HPDE6-E6E7 (cell line): ENCODE results near the gene OR1E2.
"Not testable (repeated sequence)": the region's sequence is repeated elsewhere in the genome, so short reads cannot be mapped to it uniquely, and the experiment has no call there.

Experiments
- DNase-seq: peaks from one replicate; pipeline ENCODE4 v3.0.0; 2011; ENCODE audit warnings: missing footprints; ENCODE audit errors: extremely low spot score

The OR1E2 gene

DNA sequence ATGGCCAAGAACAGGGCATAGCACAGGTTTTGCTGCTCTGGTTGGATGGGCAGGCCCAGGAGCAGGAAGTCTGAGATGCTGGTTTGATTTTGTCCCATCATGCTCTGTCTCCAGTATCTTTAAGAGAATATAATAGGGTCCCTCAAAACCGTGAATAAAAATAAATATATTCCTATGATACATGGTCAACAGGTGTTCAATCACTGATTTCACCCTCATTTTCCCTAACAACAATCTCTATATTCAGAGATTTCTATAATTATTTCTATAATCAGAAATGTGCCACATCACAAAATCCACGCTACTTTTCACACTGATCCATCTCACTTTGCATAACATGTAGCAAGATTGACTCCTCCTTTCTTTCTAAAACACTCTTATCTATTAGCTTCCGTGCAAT lies at the start of gene OR1E2:
TSS of gene OR1E2 (minus strand) at position 101 of the 400 bp plus-strand sequence. CDS start at position 101, 0 bp downstream.
- DNase-seq, result no peak

- no peak for DNase-seq
Measured at GRCh38 chr17:3482852-3483251, 49.2 kb upstream of the OR1E2 start.

DNA sequence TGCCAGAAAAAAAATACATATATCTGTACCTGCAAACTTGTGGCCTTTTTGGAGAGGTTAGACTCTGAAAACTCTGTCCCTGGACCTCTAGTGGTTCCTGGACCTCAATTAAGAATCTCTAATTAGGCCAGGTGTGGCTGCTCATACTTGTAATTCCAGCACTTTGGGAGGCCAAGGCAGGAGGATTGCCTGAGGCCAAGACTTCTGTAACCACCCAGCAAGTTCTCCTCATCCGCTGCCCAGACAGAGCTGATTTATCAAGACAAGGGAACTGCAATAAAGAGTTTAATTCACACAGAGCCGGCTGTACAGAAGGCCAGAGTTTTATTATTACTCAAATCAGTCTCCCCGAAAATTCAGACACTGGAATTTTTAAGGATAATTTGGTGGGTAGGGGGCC lies 46.3 kb upstream of the OR1E2 start:
- no peak for DNase-seq

DNA sequence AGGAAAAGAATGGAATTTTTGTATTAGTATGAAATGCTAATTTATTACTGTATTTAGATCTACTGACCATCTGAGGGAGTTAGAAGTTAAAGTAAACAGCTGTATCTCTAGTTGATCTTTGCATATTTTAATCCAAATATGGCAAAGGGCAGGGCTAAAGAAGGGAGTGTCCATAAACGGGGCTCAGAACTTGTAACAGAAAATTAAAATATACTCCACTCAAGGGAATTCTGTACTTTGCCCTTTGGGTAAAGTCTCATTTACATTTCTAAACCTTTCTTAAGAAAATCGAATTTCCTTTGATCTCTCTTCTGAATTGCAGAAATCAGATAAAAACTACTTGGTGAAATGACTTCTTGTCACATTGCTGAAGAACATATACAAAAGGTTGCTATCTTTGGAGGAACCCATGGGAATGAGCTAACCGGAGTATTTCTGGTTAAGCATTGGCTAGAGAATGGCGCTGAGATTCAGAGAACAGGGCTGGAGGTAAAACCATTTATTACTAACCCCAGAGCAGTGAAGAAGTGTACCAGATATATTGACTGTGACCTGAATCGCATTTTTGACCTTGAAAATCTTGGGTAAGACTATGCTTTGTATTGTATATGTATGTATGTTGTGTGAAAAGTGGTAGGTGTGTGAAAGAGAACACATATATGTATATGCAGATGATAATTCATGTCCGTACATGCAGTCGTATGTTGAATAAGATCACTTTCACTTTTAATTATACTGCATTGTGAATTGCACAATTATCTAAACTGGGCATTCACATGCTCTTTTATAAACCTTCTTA lies 42.4 kb upstream of the OR1E2 start, which contains the start of gene ASPA:
TSS of gene ASPA (plus strand) at position 186 of the 799 bp plus-strand sequence. CDS start at position 349, 163 bp downstream.
- no peak for DNase-seq

GRCh38 chr17:3475251-3475685 lies 41.6 kb upstream of the OR1E2 start:
- DNase-seq, result no peak

- no peak for DNase-seq
Measured at GRCh38 chr17:3474212-3474611, 40.6 kb upstream of the OR1E2 start.

GRCh38 chr17:3472137-3472536 lies 38.5 kb upstream of the OR1E2 start:
- DNase-seq, result no peak

GRCh38 chr17:3471599-3471998 lies 38.0 kb upstream of the OR1E2 start, which contains the start of gene SPATA22:
TSS of gene SPATA22 (minus strand) at chr17:3471819. CDS start at chr17:3469325, 2,494 bp downstream.
- DNase-seq, result no peak

DNA sequence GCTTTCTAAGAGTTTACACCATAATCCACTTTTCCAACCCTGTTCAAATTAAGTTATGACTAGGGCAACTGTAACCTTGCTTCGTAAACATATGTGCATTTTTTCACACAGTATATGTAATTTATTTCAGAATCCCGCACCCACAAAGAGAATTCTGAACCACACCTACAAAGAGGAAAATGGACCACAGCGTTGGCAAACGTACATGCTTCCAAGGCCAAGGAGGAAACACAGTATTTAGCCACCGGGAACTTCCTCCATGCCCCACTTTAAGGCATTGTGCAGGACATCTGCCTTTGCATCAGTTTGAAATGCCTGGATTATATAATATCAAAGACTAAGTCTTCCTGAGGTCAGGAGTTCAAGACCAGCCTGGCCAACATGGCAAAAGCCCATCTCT lies 35.9 kb upstream of the OR1E2 start:
- no peak for DNase-seq

- not testable (repeated sequence) for DNase-seq
Measured at GRCh38 chr17:3466355-3466754, 32.7 kb upstream of the OR1E2 start.

- no peak for DNase-seq
Measured at GRCh38 chr17:3448059-3448665, 14.5 kb upstream of the OR1E2 start.

- peak; percentile 4 for DNase-seq
Measured at GRCh38 chr17:3447625-3448024, 14.0 kb upstream of the OR1E2 start.

DNA sequence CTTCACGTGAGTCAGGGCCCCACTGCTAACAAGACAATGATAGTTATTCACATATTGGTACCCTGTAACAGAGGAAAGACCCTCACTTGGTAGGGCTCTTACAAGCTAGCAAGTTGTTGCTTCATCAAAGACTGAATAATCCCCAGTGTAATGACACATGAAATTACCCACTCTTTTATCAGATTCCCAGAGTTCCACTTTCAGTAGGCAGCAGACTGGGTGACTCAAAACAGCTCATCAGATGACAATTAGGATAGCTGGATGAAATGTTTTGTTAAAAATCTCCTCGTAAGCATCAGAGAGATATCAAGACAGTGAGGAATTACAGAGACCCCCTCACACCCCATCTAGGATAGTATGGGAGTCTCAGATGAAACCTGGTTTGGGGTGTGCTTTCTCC lies 6.8 kb upstream of the OR1E2 start:
- DNase-seq, result no peak

DNA sequence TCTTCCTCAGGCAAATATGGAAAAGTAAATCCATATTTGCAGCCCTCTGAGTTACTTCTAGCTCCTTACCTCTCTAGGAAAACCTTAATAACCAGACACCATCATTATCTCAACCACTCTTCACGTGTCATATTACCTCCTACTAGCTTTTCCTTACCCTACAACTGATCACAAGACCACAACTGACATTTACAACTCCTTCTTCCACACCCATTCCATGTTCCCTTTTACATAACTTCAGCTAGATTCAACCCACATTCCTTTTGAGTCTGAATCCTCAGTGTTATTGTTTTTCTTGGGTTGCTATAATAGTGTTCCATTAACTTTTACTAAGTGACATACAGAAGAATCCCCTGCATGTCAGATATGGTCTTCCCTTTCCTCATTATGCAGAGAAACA lies 4.7 kb upstream of the OR1E2 start:
- no peak for DNase-seq

DNA sequence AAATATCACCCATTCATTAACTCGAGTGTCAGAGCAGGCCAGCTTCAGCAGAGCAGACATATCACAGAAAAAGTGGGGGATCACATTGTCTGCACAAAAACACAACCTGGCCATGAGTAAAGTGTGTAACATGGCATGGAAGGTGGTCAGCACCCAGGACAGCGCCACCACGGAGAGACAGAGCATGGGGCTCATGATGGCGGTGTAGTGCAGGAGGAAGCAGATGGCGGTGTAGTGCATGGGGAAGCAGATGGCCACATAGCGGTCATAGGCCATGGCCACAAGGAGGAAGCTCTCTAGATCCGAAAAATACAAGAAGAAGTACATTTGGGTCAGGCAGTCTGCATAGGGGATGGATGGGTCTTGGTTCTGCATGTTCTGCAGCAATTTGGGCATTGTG lies 426 bp downstream of the OR1E2 start:
- not testable (repeated sequence) for DNase-seq

- no peak for DNase-seq
Measured at GRCh38 chr17:3418222-3418621, 15.4 kb downstream of the OR1E2 start.

GRCh38 chr17:3415610-3416009 lies 18.0 kb downstream of the OR1E2 start:
- no peak for DNase-seq

GRCh38 chr17:3412216-3412615 lies 21.4 kb downstream of the OR1E2 start:
- DNase-seq, result not testable (repeated sequence)

DNA sequence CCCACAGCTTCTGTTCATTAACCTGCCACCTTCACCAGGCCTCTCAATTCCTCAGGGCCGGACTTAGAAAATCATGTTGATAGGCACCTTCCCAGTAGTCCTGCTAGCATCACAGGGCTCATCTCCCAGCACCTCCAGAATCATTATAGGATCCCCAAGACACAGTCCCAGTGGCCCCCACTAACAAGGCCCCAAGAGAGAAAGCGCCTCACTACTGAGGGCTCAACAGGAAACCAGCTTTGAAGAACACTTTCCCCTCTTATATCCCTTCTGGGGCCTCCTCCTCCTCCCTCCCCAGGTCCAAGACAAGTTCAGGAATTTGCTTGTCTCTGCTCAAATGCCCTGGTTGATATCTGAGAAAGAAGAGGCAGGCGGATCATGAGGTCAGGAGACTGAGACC lies 22.6 kb downstream of the OR1E2 start, which contains the start of gene OR3A3:
TSS of gene OR3A3 (plus strand) at position 301 of the 400 bp plus-strand sequence.
- no peak for DNase-seq

GRCh38 chr17:3403856-3404255 lies 29.8 kb downstream of the OR1E2 start:
- not testable (repeated sequence) for DNase-seq

GRCh38 chr17:3401786-3402185 lies 31.9 kb downstream of the OR1E2 start:
- DNase-seq, result no peak

DNA sequence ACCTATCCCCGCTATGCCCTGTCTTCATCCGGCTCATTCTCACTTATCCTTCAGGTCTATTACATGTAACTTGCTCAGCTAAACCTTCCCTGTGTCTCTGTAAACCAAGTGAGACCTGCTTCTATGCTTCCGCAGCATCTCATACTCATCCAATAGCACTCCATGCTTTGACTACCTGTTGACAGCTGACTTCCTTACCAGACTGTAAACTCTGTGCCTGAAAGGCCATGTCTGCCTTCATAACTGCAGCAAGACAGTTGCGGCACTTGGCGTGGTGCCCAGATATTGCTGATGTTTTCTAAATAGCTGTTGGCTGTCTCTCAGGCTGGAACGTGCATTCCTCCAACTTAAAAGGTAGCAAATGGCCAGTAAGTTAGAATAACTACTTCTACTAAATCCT lies 33.6 kb downstream of the OR1E2 start:
- DNase-seq, result no peak

DNA sequence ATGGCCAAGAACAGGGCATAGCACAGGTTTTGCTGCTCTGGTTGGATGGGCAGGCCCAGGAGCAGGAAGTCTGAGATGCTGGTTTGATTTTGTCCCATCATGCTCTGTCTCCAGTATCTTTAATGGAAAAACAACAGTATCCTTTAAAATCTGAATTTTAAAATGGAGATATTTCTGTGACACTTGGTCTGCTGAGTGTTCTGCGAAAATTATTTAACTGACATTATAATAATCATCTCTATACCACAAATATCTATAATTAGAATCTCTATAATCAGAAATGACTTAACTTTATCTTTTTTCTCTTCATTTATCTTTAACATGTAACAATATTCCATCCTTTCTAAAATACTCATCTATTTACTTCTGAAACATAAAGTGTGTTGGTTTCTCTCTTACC lies 35.3 kb downstream of the OR1E2 start, which contains the start of gene OR1E1:
TSS of gene OR1E1 (minus strand) at position 101 of the 400 bp plus-strand sequence. CDS start at position 101, 0 bp downstream.
- no peak for DNase-seq
